IMR-90 (cell line): ENCODE data around the gene F5. TPM values are rescaled to one million over a fixed set of nuclear protein-coding genes. Genes with fewer than 3 reads are reported as not detected.

ENCODE experiments used
- ATAC-seq: fragments of 200-7000 bp; cut with Tn5 transposase; 2 replicates; pipeline ENCODE4 v1.9.1; 2020; ENCODE audit warnings: low read depth, mild to moderate bottlenecking, moderate library complexity
- BruUV-seq: library from RNA; stranded (reverse); fragments of 400-500 nt; replicated peaks from 2 replicates; lab custom pipeline; 2021; lab: Mats Ljungman, UMichigan
- CTCF ChIA-PET: fragments of 300-600 bp; formaldehyde crosslinking; extraction: SDS; loops from one replicate; lab custom pipeline; 2021; ENCODE audit warnings: antibody characterized with exemption; lab: Yijun Ruan, JAX
- POLR2A ChIA-PET: fragments of 300-600 bp; sonication (Branson Sonifier 250); formaldehyde crosslinking; loops from one replicate; lab custom pipeline; 2022; ENCODE audit warnings: antibody characterized with exemption; ENCODE audit not compliant: unreplicated experiment; lab: Charles Lee
- DNase-seq: peaks from one replicate; pipeline ENCODE4 v3.0.0; 2013
- H2AFZ ChIP-seq: replicated peaks from 2 replicates; pipeline ENCODE3; 2013; ENCODE audit warnings: low read length, mild to moderate bottlenecking; ENCODE audit not compliant: poor library complexity
- H2AK5ac ChIP-seq: 2 replicates; pipeline ENCODE4 v1.6.1; 2013; ENCODE audit warnings: low read depth, low read length, inconsistent platforms
- H2AK9ac ChIP-seq: replicated peaks from 2 replicates; pipeline ENCODE3; 2013; ENCODE audit warnings: mild to moderate bottlenecking, low read depth, low read length, moderate library complexity; ENCODE audit not compliant: poor library complexity
- H2BK120ac ChIP-seq: 2 replicates; pipeline ENCODE4 v1.6.1; 2013; ENCODE audit warnings: low read depth, low read length, inconsistent platforms
- H2BK15ac ChIP-seq: 3 replicates; pipeline ENCODE4 v1.6.1; 2013; ENCODE audit warnings: low read depth, low read length, inconsistent platforms
- H2BK20ac ChIP-seq: 2 replicates; pipeline ENCODE4 v1.6.1; 2013; ENCODE audit warnings: low read depth, mild to moderate bottlenecking, inconsistent platforms, low read length, moderate library complexity
- H2BK5ac ChIP-seq: 2 replicates; pipeline ENCODE4 v1.6.1; 2013; ENCODE audit warnings: mild to moderate bottlenecking, low read depth, low read length, inconsistent platforms; ENCODE audit not compliant: poor library complexity, severe bottlenecking
- H3K14ac ChIP-seq: replicated peaks from 2 replicates; pipeline ENCODE4 v1.6.1; 2013; ENCODE audit warnings: low read depth, low read length, inconsistent platforms
- H3K18ac ChIP-seq: 2 replicates; pipeline ENCODE4 v1.6.1; 2013; ENCODE audit warnings: low read depth, low read length, control low read depth
- H3K23ac ChIP-seq: 2 replicates; pipeline ENCODE4 v1.6.1; 2013; ENCODE audit warnings: low read depth, low read length, inconsistent platforms
- H3K27ac ChIP-seq: 2 replicates; pipeline ENCODE4 v1.5.1; 2013; ENCODE audit warnings: mild to moderate bottlenecking, control low read depth, low read length; ENCODE audit not compliant: insufficient read depth
- H3K27me3 ChIP-seq: 2 replicates; pipeline ENCODE4 v1.6.1; 2013; ENCODE audit warnings: low read length; ENCODE audit not compliant: control insufficient read depth, insufficient read depth
- H3K36me3 ChIP-seq: 2 replicates; pipeline ENCODE4 v1.6.1; 2013; ENCODE audit warnings: low read length, mixed read lengths; ENCODE audit not compliant: control insufficient read depth, insufficient read depth
- H3K4ac ChIP-seq: 2 replicates; pipeline ENCODE4 v1.6.1; 2013; ENCODE audit warnings: low read depth, low read length, inconsistent platforms
- H3K4me1 ChIP-seq: 2 replicates; pipeline ENCODE4 v1.6.1; 2013; ENCODE audit warnings: low read length, mixed read lengths; ENCODE audit not compliant: control insufficient read depth, insufficient read depth
- H3K4me2 ChIP-seq: 2 replicates; pipeline ENCODE4 v1.6.1; 2013; ENCODE audit warnings: low read depth, mild to moderate bottlenecking, control low read depth, low read length, moderate library complexity
- H3K4me3 ChIP-seq: 2 replicates; pipeline ENCODE4 v1.5.1; 2013; ENCODE audit warnings: low read depth, mild to moderate bottlenecking, control low read depth, low read length, moderate library complexity; ENCODE audit not compliant: insufficient read depth
- H3K56ac ChIP-seq: 2 replicates; pipeline ENCODE4 v1.6.1; 2013; ENCODE audit warnings: low read length, inconsistent platforms; ENCODE audit not compliant: insufficient read depth; ENCODE audit errors: extremely low read depth
- H3K79me1 ChIP-seq, 2 experiments: 2 replicates each; pipeline ENCODE4 v1.6.1; 2013; ENCODE audit warnings: low read length in 2 of 2, inconsistent platforms in 1 of 2, low read depth in 1 of 2
- H3K9ac ChIP-seq: 2 replicates; pipeline ENCODE4 v1.6.1; 2013; ENCODE audit warnings: low read depth, low read length, control low read depth
- H3K9me1 ChIP-seq: 2 replicates; pipeline ENCODE4 v1.6.1; 2013; ENCODE audit warnings: low read length, inconsistent platforms; ENCODE audit not compliant: insufficient read depth
- H3K9me3 ChIP-seq: 2 replicates; pipeline ENCODE4 v1.6.1; 2013; ENCODE audit warnings: low read length; ENCODE audit not compliant: control insufficient read depth, insufficient read depth
- H4K20me1 ChIP-seq: 2 replicates; pipeline ENCODE4 v1.6.1; 2013; ENCODE audit warnings: low read length, inconsistent platforms; ENCODE audit not compliant: insufficient read depth
- H4K5ac ChIP-seq: 2 replicates; pipeline ENCODE4 v1.6.1; 2013; ENCODE audit warnings: mild to moderate bottlenecking, low read depth, low read length, control low read depth
- H4K8ac ChIP-seq, 2 experiments: 2 replicates each; pipeline ENCODE4 v1.6.1; 2013; ENCODE audit warnings: low read depth in 2 of 2, low read length in 2 of 2, control low read depth in 1 of 2, inconsistent platforms in 1 of 2
- H4K91ac ChIP-seq: 2 replicates; pipeline ENCODE4 v1.6.1; 2013; ENCODE audit warnings: low read depth, low read length, inconsistent platforms; ENCODE audit not compliant: insufficient read depth
- BHLHE40 ChIP-seq: fragments of 150-350 bp; IDR thresholded peaks from 2 replicates; pipeline ENCODE4 v1.6.1; 2016; ENCODE audit warnings: mild to moderate bottlenecking, low read depth, low read length
- CEBPB ChIP-seq: IDR thresholded peaks from 2 replicates; pipeline ENCODE4 v1.6.1; 2012; ENCODE audit warnings: low read depth, low read length, improper control_type of control experiment
- CHD1 ChIP-seq: IDR thresholded peaks from 2 replicates; pipeline ENCODE4 v1.6.1; 2012; ENCODE audit warnings: low read depth, low read length, improper control_type of control experiment
- CTCF ChIP-seq: conservative IDR thresholded peaks from 2 replicates; pipeline ENCODE4 v1.5.1; 2012; ENCODE audit warnings: mild to moderate bottlenecking, low read depth, low read length, improper control_type of control experiment
- FOS ChIP-seq: fragments of 150-350 bp; IDR thresholded peaks from 2 replicates; pipeline ENCODE4 v1.6.1; 2016; ENCODE audit warnings: low read depth, low read length
- MAFK ChIP-seq: IDR thresholded peaks from 2 replicates; pipeline ENCODE4 v1.6.1; 2012; ENCODE audit warnings: low read depth, low read length, improper control_type of control experiment
- MAZ ChIP-seq: IDR thresholded peaks from 2 replicates; pipeline ENCODE4 v1.6.1; 2012; ENCODE audit warnings: low read depth, mild to moderate bottlenecking, low read length, improper control_type of control experiment, moderate library complexity, borderline replicate concordance
- MXI1 ChIP-seq: IDR thresholded peaks from 2 replicates; pipeline ENCODE4 v1.6.1; 2012; ENCODE audit warnings: low read depth, mild to moderate bottlenecking, low read length, moderate library complexity, borderline replicate concordance
- NFE2L2 ChIP-seq: fragments of 150-350 bp; IDR thresholded peaks from 2 replicates; pipeline ENCODE4 v1.6.1; 2016; ENCODE audit warnings: low read depth, mild to moderate bottlenecking, low read length
- POLR2A ChIP-seq: IDR thresholded peaks from 2 replicates; pipeline ENCODE4 v1.6.1; 2012; ENCODE audit warnings: mild to moderate bottlenecking, low read depth, low read length
- RAD21 ChIP-seq: IDR thresholded peaks from 2 replicates; pipeline ENCODE4 v1.6.1; 2012; ENCODE audit warnings: low read length, improper control_type of control experiment
- RCOR1 ChIP-seq: IDR thresholded peaks from 2 replicates; pipeline ENCODE4 v1.6.1; 2012; ENCODE audit warnings: mild to moderate bottlenecking, low read length, improper control_type of control experiment; ENCODE audit not compliant: insufficient replicate concordance
- RFX5 ChIP-seq: IDR thresholded peaks from 2 replicates; pipeline ENCODE4 v1.8.0; 2012; ENCODE audit warnings: low read depth, mild to moderate bottlenecking, low read length, moderate library complexity
- SMC3 ChIP-seq: fragments of 150-350 bp; IDR thresholded peaks from 2 replicates; pipeline ENCODE4 v1.6.1; 2016; ENCODE audit warnings: low read depth, mild to moderate bottlenecking, antibody characterized with exemption, low read length, moderate library complexity
- WGBS, 2 experiments: methylation state at CpG; one replicate each; pipeline versions ENCODE4 v1.1.5 to v1.1.7; 2013; ENCODE audit warnings: missing lambda C conversion rate in 2 of 2; ENCODE audit not compliant: insufficient read length in 1 of 2; ENCODE audit errors: extremely low coverage in 2 of 2; 5-methylcytosine and 5-hydroxymethylcytosine counted together
- dilution Hi-C: fragments of 300-500 bp; cut with HindIII; formaldehyde crosslinking; loops from one replicate; pipeline ENCODE4 v1.14.3; 2018; ENCODE audit warnings: low sequenced_read_pairs; ENCODE audit not compliant: unreplicated experiment
- in situ Hi-C: fragments of 300-500 bp; cut with MboI; formaldehyde crosslinking; loops from 3 replicates; pipeline ENCODE4 v1.14.3; 2019; ENCODE audit warnings: low sequenced_read_pairs, inconsistent platforms, mixed read lengths
- intact Hi-C: fragments of 100-400 bp; cut with micrococcal nuclease; formaldehyde crosslinking; loops from 2 replicates; pipeline ENCODE4 v1.10.0; 2022
- polyA plus RNA-seq, 3 experiments: library from polyadenylated mRNA; depleted of rRNA; stranded (reverse); fragments of >200 nt; gene quantifications; 2 replicates each; pipeline ENCODE4 v1.2.3, GENCODE V29; 2012; ENCODE audit warnings: low replicate concordance in 1 of 3
- total RNA-seq: library from RNA; depleted of rRNA; stranded (reverse); fragments of >200 nt; gene quantifications from 2 replicates; pipeline ENCODE4 v1.2.3, GENCODE V29; 2012
- TF ChIP-seq, protein P1 (sequence below): fragments of 150-350 bp; IDR thresholded peaks from 2 replicates; pipeline ENCODE4 v1.6.1; 2016; ENCODE audit warnings: low read depth, mild to moderate bottlenecking, low read length, moderate library complexity, borderline replicate concordance

F5 gene
- total and polyA plus RNA-seq, 2 of the 4 experiments (the other 2 are of a cell fraction): not detected

DNA sequence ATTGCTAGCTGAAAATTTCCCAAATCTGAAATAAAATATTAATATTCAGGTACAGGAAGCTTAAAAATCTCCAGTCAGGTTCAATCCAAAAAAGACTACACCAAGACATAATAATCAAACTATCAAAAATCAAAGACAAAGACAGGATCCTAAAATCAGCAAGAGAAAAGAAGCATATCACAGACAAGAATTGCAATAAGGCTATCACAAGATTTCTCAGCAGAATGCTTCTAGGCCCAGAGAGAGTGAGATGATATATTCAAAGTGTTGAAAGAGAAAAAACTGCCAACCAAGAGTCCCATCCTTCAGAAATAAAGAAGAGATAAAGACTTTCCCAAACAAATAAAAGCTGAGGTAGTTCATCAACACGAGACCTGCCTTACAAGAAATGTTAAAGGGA, 48.6 kb upstream of the F5 start:
- BruUV-seq: no TSS peak
- Histone ChIP-seq H3K4ac (no peak overlapping the region), H2AK5ac (no peak overlapping the region), H4K20me1 (no peaks in the 10 kb centered on the region), H3K4me1 (no peaks in the 10 kb centered on the region), H2BK120ac (no peak overlapping the region), H3K23ac (no peak overlapping the region), H2AK9ac (no peak overlapping the region), H4K5ac (no peak overlapping the region), H3K14ac (no peak overlapping the region), H4K8ac (no peak overlapping the region), H2BK20ac (no peak overlapping the region), H3K27me3 (no peaks in the 10 kb centered on the region), H2BK5ac (no peak overlapping the region), H3K9me1 (no peaks in the 10 kb centered on the region), H3K9ac (no peak overlapping the region), H3K27ac (no peak overlapping the region), H3K79me1 (no peaks in the 10 kb centered on the region), H3K18ac (no peak overlapping the region), H4K91ac (no peak overlapping the region), H3K4me2 (no peak overlapping the region), H3K56ac (no peak overlapping the region), H3K36me3 (no peaks in the 10 kb centered on the region), H2AFZ (no peak overlapping the region), H3K4me3 (no peak overlapping the region), H3K9me3 (peaks cover 7% of the 10 kb centered on the region; the same call in 1 of the 2 replicates), H2BK15ac (no peak overlapping the region)
- in situ Hi-C loops (no loop called here), dilution Hi-C loops (no loop called here), intact Hi-C loops (no loop called here)
- TF ChIP-seq CTCF: no peak
- TF ChIP-seq NFE2L2: no peak
- TF ChIP-seq SMC3: no peak
- no peak for TF ChIP-seq MXI1
- TF ChIP-seq RAD21: no peak
- no peak for TF ChIP-seq POLR2A
- no peak for TF ChIP-seq RCOR1
- no peak for TF ChIP-seq RFX5
- TF ChIP-seq CHD1: no peak
- TF ChIP-seq MAFK: no peak
- TF ChIP-seq FOS: no peak
- TF ChIP-seq MAZ: no peak
- TF ChIP-seq, protein P1, sequence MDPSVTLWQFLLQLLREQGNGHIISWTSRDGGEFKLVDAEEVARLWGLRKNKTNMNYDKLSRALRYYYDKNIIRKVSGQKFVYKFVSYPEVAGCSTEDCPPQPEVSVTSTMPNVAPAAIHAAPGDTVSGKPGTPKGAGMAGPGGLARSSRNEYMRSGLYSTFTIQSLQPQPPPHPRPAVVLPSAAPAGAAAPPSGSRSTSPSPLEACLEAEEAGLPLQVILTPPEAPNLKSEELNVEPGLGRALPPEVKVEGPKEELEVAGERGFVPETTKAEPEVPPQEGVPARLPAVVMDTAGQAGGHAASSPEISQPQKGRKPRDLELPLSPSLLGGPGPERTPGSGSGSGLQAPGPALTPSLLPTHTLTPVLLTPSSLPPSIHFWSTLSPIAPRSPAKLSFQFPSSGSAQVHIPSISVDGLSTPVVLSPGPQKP: no peak
- no peak for TF ChIP-seq CEBPB
- no peak for TF ChIP-seq BHLHE40
- DNase-seq (no peak), ATAC-seq (no peak)
- POLR2A ChIA-PET: no interaction called here
- no CpG with 5 or more reads among the region's 1 CpG for WGBS, 2 experiments
- CTCF ChIA-PET: interaction anchor here (0.7 kb wide), 1 partner anchor 77 kb away, joined by 3 read pairs; no protein-coding TSS in a partner anchor
